IPS-11a (cell line): ENCODE measurements around the gene IGF2BP2.
"Not testable (repeated sequence)": the region's sequence is repeated elsewhere in the genome, so short reads cannot be mapped to it uniquely, and the experiment has no call there.

Experiments
- H3K4me3 ChIP-seq: one replicate; pipeline ENCODE4 v1.5.1; 2013; ENCODE audit warnings: low read depth, low read length, control low read depth

IGF2BP2 gene

DNA sequence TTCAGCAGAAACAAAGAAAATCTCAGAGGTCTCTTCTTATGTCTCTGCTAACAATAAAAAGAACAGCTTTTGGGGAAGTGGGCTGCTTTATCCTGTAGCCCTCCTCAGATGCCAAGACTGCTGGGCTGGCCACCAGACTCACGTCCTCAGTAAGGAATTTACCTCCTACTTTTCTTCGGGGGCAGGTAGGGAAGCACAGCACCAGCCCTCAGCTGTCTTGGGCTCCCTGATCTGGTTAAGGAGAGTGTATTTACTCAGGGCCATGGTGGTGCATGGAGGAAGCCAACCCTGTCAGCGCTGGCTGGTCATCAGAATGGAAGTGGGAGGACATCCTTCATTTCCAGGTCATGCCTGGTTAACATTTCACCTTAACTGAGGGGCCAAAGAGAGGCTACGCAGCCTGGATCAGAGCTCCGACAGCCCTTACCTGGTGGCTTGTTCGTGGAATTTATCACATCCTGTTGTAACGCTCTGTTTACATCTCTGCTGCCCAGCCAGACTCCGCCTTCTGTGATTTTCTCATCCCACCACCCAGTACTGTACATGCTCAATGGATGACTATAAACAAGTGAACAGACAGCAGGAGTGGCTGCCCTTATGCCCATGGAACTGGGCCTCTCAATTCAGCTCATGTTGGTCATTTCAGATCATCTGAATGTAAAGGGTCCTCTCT is 108.3 kb downstream of the IGF2BP2 start:
- no peak overlapping the region for H3K4me3 ChIP-seq

DNA sequence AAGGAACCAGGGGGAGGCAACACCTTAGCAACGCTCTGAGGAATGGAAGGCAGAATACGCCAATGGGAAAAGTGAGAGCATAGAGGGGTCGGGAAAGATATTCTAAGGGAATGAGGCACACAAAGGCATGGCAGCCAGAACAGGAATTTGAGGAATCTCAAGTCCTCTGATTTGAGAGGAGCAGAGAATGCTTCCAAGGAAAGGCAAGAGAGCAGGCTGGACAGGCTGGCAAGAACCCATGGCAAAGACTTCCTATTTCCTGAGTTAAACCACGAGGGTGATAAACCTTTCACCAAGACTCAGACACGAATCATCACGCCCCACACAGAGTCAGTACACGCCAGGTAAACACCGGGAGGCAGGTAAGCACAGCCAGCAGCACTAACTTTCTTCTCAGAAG is 109.8 kb downstream of the IGF2BP2 start:
- no peak overlapping the region for H3K4me3 ChIP-seq

DNA sequence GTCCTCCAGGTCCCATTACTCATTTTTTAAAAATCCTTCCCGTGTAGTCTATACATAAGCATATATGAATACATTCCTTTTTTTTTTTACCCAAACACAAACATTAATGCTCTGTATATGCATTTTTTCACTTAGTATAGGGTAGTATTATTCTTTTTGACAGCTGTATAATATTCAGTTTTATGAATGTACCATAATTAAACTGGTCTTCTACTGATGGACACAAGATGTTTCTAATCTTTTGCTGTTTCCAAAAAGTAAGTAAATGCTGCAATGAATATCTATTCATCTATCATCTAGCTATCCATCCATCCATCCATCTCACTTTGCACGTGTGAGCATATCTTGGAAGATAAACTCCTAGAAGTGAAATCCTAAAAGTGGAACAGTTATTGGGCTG is 110.8 kb downstream of the IGF2BP2 start:
- no peak overlapping the region for H3K4me3 ChIP-seq

DNA sequence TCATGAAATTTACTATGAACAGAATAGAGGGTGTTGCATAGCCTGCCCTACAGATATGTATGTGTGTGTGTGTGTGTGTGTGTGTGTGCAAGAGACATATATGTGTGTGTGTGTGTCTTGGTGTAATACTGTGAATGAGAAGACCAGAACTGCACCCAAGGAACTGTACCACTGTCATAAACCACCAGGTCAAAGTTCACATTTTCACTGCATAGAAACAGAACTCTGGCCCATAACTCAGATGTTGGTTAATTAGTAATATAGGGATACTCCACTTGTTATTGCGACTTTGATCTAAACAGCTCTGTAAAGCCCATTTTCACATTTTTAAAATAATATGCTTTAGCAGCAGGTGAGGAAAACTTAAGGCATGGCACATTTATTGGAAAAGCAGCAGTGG is 111.8 kb downstream of the IGF2BP2 start:
- no peak overlapping the region for H3K4me3 ChIP-seq

DNA sequence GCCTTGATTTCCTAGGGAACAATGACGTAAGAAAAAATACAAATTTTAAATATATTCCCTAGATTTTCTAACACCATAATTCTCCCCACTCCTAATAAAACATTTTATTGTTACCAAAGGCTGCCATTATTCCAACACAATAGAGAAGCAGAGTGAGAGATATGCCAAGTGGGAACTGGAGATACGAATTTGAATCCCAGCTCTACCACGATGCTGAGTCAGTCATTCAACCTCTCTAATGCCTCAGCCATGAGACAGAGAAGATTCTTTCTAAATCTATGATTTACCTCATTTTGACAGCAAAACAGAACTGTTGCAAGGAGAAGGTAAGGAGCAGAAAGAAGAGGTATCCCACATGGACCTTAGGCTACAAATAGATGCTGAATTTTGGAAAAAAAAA is 112.5 kb downstream of the IGF2BP2 start:
- no peak overlapping the region for H3K4me3 ChIP-seq

DNA sequence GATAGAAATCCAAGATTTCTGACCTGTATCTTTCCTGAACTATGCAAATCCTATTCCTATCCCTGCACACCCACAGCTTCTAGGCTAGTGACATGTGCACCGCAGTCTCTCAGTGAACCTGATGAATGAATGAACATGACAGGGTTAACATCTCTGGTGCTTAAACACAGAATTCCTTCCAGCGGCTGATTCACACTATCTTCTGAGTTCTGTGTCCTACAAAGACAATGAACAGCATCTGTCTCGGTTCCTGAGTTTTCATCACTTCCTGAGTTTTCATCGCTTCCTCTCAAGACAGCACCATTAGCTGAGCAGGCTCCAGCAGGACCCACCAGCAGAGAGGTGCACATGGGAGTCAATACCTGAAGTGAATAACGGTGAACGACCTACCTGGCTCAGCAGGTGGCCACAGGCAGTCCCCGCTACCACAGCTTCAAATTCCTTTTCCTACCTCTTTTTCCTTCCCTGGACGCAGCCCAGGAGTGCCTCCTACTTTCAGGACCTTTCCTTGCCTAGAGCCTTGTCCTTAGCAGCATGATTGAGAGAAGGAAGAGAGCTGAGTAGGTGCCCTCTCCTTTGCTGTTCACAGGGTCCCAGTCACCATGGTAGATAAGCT is 113.5 kb downstream of the IGF2BP2 start:
- H3K4me3 ChIP-seq: no peak overlapping the region

DNA sequence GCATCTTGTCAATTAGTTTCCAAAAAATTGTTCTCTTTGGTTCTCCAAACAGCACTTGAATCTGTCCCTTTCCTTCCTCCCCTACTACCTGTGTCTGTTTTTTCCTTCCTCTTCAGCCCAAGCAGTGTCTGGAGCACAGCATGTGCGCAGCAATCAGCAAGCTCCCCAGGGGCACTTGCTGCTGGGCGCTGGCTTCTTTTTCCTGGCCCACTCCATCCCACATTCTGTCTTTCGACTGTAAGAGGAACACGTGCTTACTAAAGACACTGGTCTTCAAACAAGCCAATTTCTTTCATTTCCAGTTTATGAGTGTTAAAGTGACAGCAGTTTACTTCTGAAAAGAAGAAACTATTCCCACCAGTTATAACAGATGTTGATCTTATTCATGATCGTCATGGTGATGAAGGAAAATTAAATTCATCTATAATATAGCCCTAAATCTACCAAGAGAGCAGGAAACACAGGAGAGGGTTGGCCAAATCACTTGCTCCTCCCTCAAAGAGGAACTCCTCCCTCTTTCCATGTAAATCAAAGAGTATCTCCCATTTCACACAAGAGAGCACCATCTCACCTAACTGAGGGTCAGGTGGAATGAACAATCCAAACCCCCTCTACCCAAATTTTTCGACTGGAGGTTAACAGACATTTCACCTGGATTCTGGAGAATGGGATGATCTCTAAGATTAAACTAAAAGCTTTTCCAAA is 115.4 kb downstream of the IGF2BP2 start:
- no peak overlapping the region for H3K4me3 ChIP-seq

DNA sequence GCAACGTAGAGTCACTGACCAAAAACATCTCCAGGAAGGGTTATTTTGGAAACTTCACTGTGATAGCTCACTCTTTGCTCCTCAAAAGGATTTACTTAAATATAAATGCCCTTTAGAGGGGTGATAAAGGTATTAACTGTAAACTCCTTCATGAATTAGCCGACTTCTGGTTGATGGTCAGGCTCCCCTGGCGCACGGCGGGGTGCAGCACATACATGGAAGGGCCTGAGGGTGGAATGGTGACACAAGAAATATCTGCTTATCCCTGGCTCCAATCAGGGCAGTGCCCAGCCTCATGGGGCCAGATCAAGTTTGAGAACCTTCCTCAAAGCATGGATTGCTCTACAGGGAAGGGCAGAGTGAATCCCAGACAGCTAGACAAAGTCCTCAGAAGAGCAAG is 116.5 kb downstream of the IGF2BP2 start:
- H3K4me3 ChIP-seq: no peak overlapping the region

DNA sequence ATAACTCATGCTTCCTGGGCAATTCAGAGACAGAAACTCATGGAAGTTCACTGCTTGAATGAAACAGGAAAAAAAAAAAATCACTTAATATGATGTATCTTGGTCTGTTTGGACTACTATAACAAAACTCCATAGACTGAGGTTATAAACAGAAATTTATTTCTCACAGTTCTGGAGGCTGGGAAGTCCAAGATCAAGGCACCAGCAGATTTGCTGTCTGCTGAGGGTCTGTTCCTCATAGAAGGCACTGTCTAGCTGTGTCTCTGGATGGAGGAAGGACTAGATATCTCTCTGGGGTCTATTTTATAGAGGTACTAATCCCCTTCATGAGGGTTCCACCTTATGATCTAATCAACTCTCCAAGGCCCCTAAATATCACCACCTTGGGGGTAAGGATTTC is 119.3 kb downstream of the IGF2BP2 start:
- no peak overlapping the region for H3K4me3 ChIP-seq

DNA sequence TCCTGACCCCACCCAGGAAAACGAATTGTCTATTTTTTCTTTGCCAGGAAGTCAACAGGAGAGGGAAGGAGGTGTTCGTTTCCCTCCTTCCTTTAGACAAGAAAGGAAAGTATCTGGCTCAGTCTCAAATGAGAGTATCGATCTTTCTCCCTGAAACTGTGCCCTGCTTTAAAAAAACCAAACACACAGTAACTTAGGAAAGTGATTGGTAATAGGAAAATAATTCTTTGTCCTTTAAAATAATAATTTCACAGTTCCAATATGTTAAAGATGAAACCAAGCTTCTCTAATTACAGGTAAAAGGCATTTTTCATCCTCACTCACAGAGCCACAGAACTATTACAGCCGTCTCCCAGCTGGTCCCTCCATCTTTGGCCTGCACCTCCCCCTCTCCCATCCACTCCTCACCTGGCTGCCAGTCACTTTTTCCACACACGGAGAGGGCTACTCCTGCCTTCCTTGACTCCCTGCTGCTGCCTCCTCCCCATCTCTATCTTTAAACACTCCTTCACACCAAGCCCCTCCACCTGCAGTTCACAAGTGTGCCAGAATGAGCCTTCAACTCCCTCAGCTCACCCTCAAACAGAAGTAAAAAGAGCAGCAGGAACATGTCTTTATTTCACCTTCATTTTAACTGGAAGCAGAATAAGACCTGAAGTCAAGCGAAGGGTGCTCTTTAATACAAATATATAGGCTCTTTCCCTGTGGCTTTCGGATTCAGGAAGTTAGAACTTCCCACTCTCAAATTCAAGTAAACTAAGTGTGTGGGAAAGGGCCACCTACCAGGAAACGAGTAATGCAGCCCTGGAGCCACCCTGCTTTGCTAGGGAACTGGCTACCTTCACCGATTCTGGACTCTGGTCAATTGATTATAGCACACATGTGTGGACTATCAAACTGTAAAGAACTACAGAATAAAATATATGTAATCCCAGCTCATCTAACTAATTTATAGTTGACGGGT is 122.3 kb downstream of the IGF2BP2 start:
- no peak overlapping the region for H3K4me3 ChIP-seq

DNA sequence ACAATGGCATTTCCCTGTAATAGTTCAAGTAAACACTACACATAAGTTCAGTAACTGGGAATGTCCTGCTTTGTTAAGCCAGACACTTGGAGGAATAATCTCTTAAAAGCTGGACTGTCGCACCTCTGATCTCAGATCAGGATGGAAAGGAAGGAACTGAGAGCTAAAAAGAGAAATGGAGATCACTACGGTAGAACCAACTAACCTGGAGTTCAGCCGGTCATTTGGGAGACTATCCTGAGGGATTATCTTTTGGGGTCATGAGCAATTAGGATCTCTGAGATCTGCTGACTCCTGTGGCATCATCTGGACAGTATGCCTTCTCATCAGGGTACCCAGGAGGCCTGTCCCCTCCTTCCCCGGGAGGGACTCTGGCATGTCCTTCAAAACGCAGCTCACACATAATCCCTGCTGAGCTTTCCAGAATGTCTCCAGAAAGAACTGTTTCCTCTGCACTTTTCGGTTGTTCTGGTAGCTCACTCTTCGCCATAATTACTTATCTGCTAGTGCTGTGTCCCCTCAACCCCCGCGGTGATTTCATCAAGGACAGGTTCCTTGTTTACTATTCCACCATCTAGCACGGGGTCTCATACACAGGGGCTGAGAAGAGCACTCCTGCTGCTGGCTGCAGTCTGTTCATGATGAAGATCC is 123.1 kb downstream of the IGF2BP2 start:
- H3K4me3 ChIP-seq: no peak overlapping the region

DNA sequence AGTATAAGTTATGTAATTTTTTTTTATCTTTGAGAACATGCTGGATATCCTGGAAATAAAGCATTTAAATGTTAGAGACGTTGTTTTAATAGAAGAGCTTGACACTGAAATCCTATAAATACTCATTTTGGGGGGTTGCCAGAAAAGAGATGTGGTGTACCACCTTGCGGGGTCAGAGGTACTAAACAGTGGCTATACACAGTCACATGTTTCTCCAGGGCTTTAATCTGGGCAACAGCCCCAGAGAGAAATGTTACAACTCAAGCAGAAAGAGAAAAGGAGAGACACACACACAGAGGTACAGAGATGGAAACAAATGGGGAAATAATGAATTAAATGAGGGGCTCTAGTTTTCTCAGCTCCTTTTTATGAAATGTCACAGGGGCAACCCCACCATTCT is 124.9 kb downstream of the IGF2BP2 start:
- no peak overlapping the region for H3K4me3 ChIP-seq

DNA sequence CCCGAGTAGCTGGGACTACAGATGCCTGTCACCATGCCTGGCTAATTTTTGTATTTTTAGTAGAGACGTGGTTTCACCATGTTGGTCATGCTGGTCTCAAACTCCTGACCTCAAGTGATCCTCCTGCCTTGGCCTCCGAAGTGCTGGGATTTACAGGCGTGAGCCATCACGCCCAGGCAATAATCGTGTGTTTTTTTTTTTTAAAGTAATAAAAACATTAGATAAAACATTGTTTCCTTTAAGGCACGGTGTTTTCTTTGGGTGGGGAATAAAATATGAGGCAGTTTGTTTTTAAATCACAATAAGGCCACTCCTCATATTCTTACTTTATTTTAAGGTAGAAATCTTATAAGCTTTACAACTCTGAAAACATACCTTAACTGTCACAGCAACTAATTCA is 127.6 kb downstream of the IGF2BP2 start:
- not testable (repeated sequence) for H3K4me3 ChIP-seq

DNA sequence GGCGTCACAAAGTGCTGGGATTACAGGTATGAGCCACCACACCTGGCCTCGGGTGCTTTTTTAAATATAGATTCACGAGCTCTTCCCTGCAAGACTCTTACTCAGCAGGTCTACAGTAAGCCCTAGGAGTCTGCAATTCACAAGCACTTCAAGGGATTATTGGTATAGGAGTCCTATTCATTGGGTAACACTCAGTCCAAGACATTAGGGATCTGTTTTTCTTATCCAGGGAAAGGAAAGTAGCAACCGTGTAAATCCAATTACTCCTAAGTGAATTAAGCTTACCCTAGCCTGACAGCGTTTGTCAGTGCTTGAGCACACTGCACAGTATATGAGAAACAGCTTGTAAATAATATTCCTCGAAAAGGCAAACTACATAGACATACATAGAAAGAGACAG is 128.8 kb downstream of the IGF2BP2 start:
- no peak overlapping the region for H3K4me3 ChIP-seq

DNA sequence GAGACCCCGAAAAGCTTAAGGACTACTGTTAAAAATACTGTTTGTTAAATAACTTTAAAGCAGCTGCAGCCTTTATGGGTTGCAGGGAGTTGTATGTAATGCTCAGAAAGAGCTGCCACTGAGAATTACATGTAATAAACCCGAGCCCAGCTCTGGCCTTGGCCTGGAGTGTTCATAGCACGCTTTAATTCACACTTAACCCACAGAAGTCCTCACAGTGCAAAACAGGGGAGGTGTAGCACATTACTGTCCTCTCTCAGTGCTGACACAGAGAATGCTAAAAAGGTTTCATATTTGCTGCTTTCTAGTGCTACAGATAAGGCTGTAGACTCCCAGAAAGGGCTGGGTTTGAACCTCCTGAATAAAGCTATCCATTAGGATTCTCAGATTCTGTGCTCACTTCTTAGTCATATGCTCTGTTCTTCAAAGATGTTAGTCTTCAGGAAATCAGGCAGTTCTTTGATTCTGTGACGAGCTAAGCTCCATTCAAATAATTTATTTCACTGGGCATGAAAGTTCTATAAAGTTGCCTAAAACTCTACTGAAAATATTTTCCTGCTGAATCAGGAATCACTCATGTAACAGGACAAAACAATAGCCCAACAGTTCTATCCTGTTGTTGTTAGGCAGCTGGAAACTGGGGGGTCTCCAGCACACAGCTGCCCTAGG is 130.7 kb downstream of the IGF2BP2 start:
- H3K4me3 ChIP-seq: no peak overlapping the region

DNA sequence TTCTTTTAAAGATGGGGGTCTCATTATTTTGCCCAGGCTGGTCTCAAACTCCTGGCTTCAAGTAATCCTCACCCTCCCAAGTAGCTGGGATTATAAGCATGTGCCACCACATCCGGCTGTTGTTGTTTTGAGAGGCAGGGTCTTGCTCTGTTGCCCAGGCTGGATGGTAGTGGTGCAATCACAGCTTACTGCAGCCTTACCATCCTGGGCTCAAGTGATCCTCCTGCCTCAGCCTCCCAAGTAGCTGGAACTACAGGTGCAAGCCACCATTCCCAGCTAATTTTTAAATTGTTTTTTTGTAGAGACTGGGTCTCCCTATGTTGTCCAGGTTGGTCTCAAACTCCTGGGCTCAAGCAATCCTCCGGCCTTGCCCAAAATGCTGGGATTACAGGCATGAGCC is 133.2 kb downstream of the IGF2BP2 start:
- no peak overlapping the region for H3K4me3 ChIP-seq

DNA sequence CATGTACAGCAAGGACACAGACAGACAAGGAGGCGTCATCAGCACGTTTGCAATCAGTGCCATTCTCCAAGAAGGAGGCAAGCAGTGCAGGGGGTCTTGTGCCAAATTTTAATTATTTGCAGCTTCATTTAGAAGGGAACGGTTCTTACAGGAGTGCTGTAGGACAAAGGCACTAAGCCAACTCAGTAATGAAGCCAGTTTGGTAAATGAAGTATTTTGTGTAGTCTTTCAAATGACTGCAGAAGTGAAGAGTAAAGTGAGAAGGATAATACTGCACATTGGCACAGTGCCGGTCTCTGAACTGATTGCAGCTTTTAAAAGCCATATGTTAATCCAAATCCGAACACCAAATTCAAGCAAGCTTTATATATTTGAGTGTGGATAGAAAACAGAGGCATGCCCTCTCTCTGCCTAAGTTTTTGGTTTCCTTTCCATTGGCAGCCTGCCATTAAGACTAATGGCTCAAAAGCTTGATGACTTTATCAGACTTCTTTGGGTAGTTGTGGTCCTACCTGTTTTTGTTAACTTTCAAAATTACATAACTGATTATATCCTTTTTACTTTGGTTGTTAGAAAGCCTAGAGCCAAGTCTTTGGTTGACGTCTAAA is 137.5 kb downstream of the IGF2BP2 start:
- H3K4me3 ChIP-seq: no peak overlapping the region

DNA sequence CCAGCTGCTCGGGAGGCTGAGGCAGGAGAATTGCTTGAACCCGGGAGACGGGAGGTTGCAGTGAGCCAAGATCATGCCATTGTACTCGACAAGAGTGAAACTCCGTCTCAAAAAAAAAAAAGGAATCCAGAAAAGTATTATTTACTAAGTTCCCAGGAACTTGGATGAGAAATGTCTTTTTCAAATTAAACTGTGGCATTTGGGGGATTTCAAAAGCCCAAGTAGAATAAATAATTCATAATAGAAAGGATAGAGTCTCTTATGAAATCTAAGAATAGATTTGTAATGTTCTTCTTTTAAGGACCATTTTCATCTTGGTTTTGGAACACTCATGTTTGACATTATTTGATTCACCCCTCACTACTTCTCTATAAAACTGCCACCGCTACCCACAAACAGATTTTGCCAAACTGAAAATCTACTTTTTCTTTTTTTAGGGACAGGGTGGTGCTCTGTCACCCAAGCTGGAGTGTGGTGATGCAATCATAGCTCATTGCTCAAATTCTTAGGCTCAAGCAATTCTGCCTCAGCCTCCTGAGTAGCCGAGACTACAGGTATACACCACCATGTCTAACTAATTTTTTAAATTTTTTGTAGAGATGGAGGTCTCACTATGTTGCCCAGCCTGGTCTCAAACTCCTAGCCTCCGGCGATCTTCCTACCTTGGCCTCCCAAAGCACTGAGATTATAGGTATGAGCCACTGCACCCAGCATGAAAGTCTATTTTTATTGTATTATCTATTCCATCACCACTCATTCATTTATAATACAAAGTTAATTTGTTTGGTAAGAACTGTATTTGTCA is 139.4 kb downstream of the IGF2BP2 start:
- H3K4me3 ChIP-seq: no peak overlapping the region

DNA sequence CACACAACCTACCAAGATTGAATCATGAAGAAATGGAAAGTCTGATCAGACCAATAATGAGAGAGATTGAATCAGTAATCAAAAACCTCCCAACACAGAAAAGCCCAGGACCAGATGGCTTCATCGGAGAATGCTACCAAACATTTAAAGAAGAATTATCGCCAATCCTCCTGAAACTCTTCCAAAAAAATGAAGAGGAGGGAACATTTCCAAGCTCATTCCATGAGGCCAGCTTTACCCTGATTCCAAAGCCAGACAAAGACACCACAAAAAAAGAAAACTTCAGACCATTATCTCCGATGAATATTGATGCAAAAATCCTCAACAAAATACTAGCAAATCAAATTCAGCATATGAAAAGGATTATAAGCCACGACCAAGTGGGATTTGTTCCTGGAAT is 144.6 kb downstream of the IGF2BP2 start:
- H3K4me3 ChIP-seq: no peak overlapping the region
